SK-N-SH (cell line): ENCODE results near the gene CCDC141. TPM values are rescaled to one million over a fixed set of nuclear protein-coding genes. Genes with fewer than 3 reads are reported as not detected.

Experiments
- CTCF ChIA-PET: fragments of 300-600, 350-600 bp; formaldehyde crosslinking; extraction: SDS; loops from one replicate; lab custom pipeline; 2021; lab: Yijun Ruan, JAX
- POLR2A ChIA-PET: fragments of 350-600 bp; sonication (Branson Sonifier 250); formaldehyde crosslinking; extraction: SDS; loops from one replicate; lab custom pipeline; 2020; ENCODE audit warnings: antibody characterized with exemption, inconsistent platforms; lab: Yijun Ruan, JAX
- DNase-seq: peaks from one replicate; pipeline ENCODE4 v3.0.0; 2012
- H2AFZ ChIP-seq: fragments of 200-600 bp; sonication (generic); 2 replicates; pipeline ENCODE4 v1.8.1; 2016; ENCODE audit warnings: antibody characterized with exemption, mild to moderate bottlenecking, low read depth
- H3F3A ChIP-seq: fragments of 200-600 bp; sonication (generic); replicated peaks from 2 replicates; pipeline ENCODE3; 2016; ENCODE audit warnings: antibody characterized with exemption, mild to moderate bottlenecking; ENCODE audit not compliant: insufficient read depth
- H3K27ac ChIP-seq, 2 experiments: fragments of 200-500 bp in 1 of 2; fragments of 200-600 bp in 1 of 2; sonication (Bioruptor generic) in 1 of 2; sonication (generic), shearing (Covaris generic) in 1 of 2; 2 replicates each; pipeline versions ENCODE4 v1.5.1 to v1.6.1; 2014 to 2016; ENCODE audit warnings: low read depth in 2 of 2, inconsistent platforms in 1 of 2, low read length in 1 of 2, mild to moderate bottlenecking in 1 of 2, mixed read lengths in 1 of 2
- H3K27me3 ChIP-seq: fragments of 200-600 bp; sonication (generic), shearing (Covaris generic); 2 replicates; pipeline ENCODE4 v1.6.1; 2016; ENCODE audit warnings: mixed run types; ENCODE audit not compliant: insufficient read depth
- H3K36me3 ChIP-seq, 2 experiments: fragments of 200-500 bp in 1 of 2; fragments of 200-600 bp in 1 of 2; sonication (Bioruptor generic) in 1 of 2; sonication (generic) in 1 of 2; replicated peaks in 1 of 2; 2 replicates each; pipeline versions ENCODE3 to v1.5.1; 2014 to 2016; ENCODE audit warnings: low read length in 1 of 2, mild to moderate bottlenecking in 1 of 2; ENCODE audit not compliant: insufficient read depth in 2 of 2, control insufficient read depth in 1 of 2
- H3K4me1 ChIP-seq, 2 experiments: fragments of 200-500 bp in 1 of 2; fragments of 200-600 bp in 1 of 2; sonication (Bioruptor generic) in 1 of 2; sonication (generic), shearing (Covaris generic) in 1 of 2; 2 replicates each; pipeline versions ENCODE4 v1.5.1 to v1.6.1; 2014 to 2016; ENCODE audit warnings: low read depth in 1 of 2, low read length in 1 of 2, mixed run types in 1 of 2; ENCODE audit not compliant: insufficient read depth in 2 of 2, control insufficient read depth in 1 of 2
- H3K4me2 ChIP-seq: fragments of 200-600 bp; sonication (generic), shearing (Covaris generic); 2 replicates; pipeline ENCODE4 v1.6.1; 2017; ENCODE audit warnings: mixed run types
- H3K4me3 ChIP-seq, 2 experiments: fragments of 200-500 bp in 1 of 2; fragments of 200-600 bp in 1 of 2; sonication (Bioruptor generic) in 1 of 2; sonication (generic), shearing (Covaris generic) in 1 of 2; 2 replicates each; pipeline versions ENCODE4 v1.5.1 to v1.8.1; 2014 to 2016; ENCODE audit warnings: low read depth in 2 of 2, inconsistent platforms in 1 of 2, low read length in 1 of 2, mild to moderate bottlenecking in 1 of 2, mixed read lengths in 1 of 2, moderate library complexity in 1 of 2
- H3K79me2 ChIP-seq: fragments of 200-600 bp; sonication (generic); 2 replicates; pipeline ENCODE4 v1.8.1; 2017; ENCODE audit warnings: mild to moderate bottlenecking; ENCODE audit not compliant: insufficient read depth
- H3K9ac ChIP-seq: fragments of 200-600 bp; sonication (generic); 2 replicates; pipeline ENCODE4 v1.6.1; 2017; ENCODE audit warnings: mixed run types
- H3K9me2 ChIP-seq: fragments of 200-600 bp; sonication (generic); 2 replicates; pipeline ENCODE4 v1.6.1; 2017; ENCODE audit warnings: mixed run types
- H3K9me3 ChIP-seq: fragments of 200-600 bp; sonication (generic); 2 replicates; pipeline ENCODE4 v1.6.1; 2017; ENCODE audit warnings: mixed run types, mild to moderate bottlenecking, moderate library complexity
- H4K20me1 ChIP-seq: fragments of 200-600 bp; sonication (generic); 2 replicates; pipeline ENCODE4 v1.6.1; 2017; ENCODE audit warnings: mild to moderate bottlenecking, mixed run types; ENCODE audit not compliant: insufficient read depth
- CHD2 ChIP-seq: fragments of 150-350 bp; IDR thresholded peaks from 2 replicates; pipeline ENCODE4 v1.6.1; 2018; ENCODE audit warnings: low read length; ENCODE audit not compliant: partially characterized antibody
- CTCF ChIP-seq: fragments of 200-600 bp; sonication (generic); IDR thresholded peaks from 2 replicates; pipeline ENCODE4 v1.6.1; 2017; ENCODE audit warnings: antibody characterized with exemption, mild to moderate bottlenecking, moderate library complexity
- EP300 ChIP-seq, 2 experiments: IDR thresholded peaks; 2 replicates each; pipeline versions ENCODE4 v1.4.0 to v1.6.1; 2012; ENCODE audit warnings: borderline replicate concordance in 1 of 2, low read depth in 1 of 2, low read length in 1 of 2
- FOSL2 ChIP-seq: IDR thresholded peaks from 2 replicates; pipeline ENCODE4 v1.4.0; 2012; ENCODE audit warnings: low read depth, mild to moderate bottlenecking, moderate library complexity, borderline replicate concordance
- FOXJ3 ChIP-seq: sonication (generic); formaldehyde crosslinking; IDR thresholded peaks from 2 replicates; pipeline ENCODE4 v1.5.1; 2020; ENCODE audit warnings: mild to moderate bottlenecking, missing genetic modification reagents
- GABPA ChIP-seq: IDR thresholded peaks from 2 replicates; pipeline ENCODE4 v1.4.0; 2012; ENCODE audit warnings: low read depth, mild to moderate bottlenecking
- NFIC ChIP-seq: IDR thresholded peaks from 2 replicates; pipeline ENCODE4 v1.4.0; 2012; ENCODE audit warnings: borderline replicate concordance
- NRF1 ChIP-seq: IDR thresholded peaks from 2 replicates; pipeline ENCODE4 v1.6.1; 2012; ENCODE audit warnings: low read depth, mild to moderate bottlenecking, low read length
- RCOR1 ChIP-seq: fragments of 150-350 bp; IDR thresholded peaks from 2 replicates; pipeline ENCODE4 v1.6.1; 2017; ENCODE audit warnings: antibody characterized with exemption, low read length
- RXRA ChIP-seq: IDR thresholded peaks from 2 replicates; pipeline ENCODE4 v1.4.0; 2012; ENCODE audit warnings: low read depth, mild to moderate bottlenecking, borderline replicate concordance
- SIN3A ChIP-seq: IDR thresholded peaks from 2 replicates; pipeline ENCODE4 v1.6.1; 2012; ENCODE audit warnings: low read depth, mild to moderate bottlenecking, low read length, moderate library complexity, borderline replicate concordance
- TAF1 ChIP-seq: IDR thresholded peaks from 2 replicates; pipeline ENCODE4 v1.6.1; 2012; ENCODE audit warnings: low read depth, mild to moderate bottlenecking, low read length, moderate library complexity, borderline replicate concordance
- TCF12 ChIP-seq: IDR thresholded peaks from 2 replicates; pipeline ENCODE4 v1.4.0; 2012
- USF1 ChIP-seq: IDR thresholded peaks from 2 replicates; pipeline ENCODE4 v1.4.0; 2012; ENCODE audit warnings: low read depth, borderline replicate concordance
- USF2 ChIP-seq: fragments of 150-350 bp; IDR thresholded peaks from 2 replicates; pipeline ENCODE4 v1.6.1; 2017; ENCODE audit warnings: antibody characterized with exemption, low read length, low read depth, borderline replicate concordance
- WGBS: methylation state at CpG from one replicate; pipeline ENCODE4 v1.1.6; 2017; ENCODE audit warnings: low lambda C conversion rate; 5-methylcytosine and 5-hydroxymethylcytosine counted together
- polyA plus RNA-seq, 3 experiments: library from polyadenylated mRNA; depleted of rRNA; stranded (reverse); fragments of >200 nt; gene quantifications; 2 replicates each; pipeline ENCODE4 v1.2.3, GENCODE V29; 2012

CCDC141 gene
- polyA plus RNA-seq, 1 of the 3 experiments (the other 2 are of a cell fraction) = 0.02 TPM

GRCh38 chr2:178827111-178827510, 222.8 kb downstream of the CCDC141 start:
- Histone ChIP-seq H3K27me3 (no peaks in the 10 kb centered on the region), H3K27ac (no peak overlapping the region), H3F3A (peaks cover 6% of the 10 kb centered on the region), H3K4me3 (no peak overlapping the region), H3K9ac (no peak overlapping the region), H4K20me1 (no peaks in the 10 kb centered on the region), H3K4me1 (peaks cover 0 to 8% of the 10 kb centered on the region in 2 experiments; a peak in 3 of 4 replicates), H2AFZ (no peak overlapping the region), H3K9me2 (no peaks in the 10 kb centered on the region; the same call in 1 of the 2 replicates), H3K79me2 (no peaks in the 10 kb centered on the region), H3K36me3 (no peaks in the 10 kb centered on the region), H3K9me3 (peaks cover 6% of the 10 kb centered on the region; the same call in 1 of the 2 replicates), H3K4me2 (no peak overlapping the region)
- CTCF ChIA-PET = interaction anchor here (1.0 to 1.5 kb wide), 2 partner anchors 23 to 58 kb away, joined by 3 read pairs; no protein-coding TSS in a partner anchor
- no peak for TF ChIP-seq USF2
- TF ChIP-seq CHD2 = no peak
- no peak for TF ChIP-seq FOXJ3
- no peak for TF ChIP-seq EP300 (IDR thresholded peaks at IDR 0.05; ENCODE audit: borderline replicate concordance in 1 of 2, low read depth in 1 of 2, low read length in 1 of 2)
- TF ChIP-seq GABPA = no peak
- TF ChIP-seq USF1 = no peak
- no peak for TF ChIP-seq FOSL2
- no peak for TF ChIP-seq TAF1
- TF ChIP-seq NFIC = no peak
- 33% methylated on average over 1 of the region's 1 CpG for whole genome bisulfite sequencing
- DNase-seq = no peak
- POLR2A ChIA-PET = no interaction called here

- Histone ChIP-seq H3K4me2 (no peak overlapping the region), H3K9ac (no peak overlapping the region), H2AFZ (no peak overlapping the region), H3K27me3 (no peaks in the 10 kb centered on the region), H3K9me3 (peaks cover 6% of the 10 kb centered on the region; the same call in 1 of the 2 replicates), H3K9me2 (no peaks in the 10 kb centered on the region; the same call in 1 of the 2 replicates), H3K27ac (no peak overlapping the region), H4K20me1 (no peaks in the 10 kb centered on the region), H3K4me3 (no peak overlapping the region), H3K79me2 (no peaks in the 10 kb centered on the region), H3K36me3 (no peaks in the 10 kb centered on the region), H3K4me1 (peaks cover 0 to 6% of the 10 kb centered on the region in 2 experiments; a peak in 3 of 4 replicates), H3F3A (peaks cover 11% of the 10 kb centered on the region)
- CTCF ChIA-PET = interaction anchor here (1.1 kb wide), 1 partner anchor 65 kb away, joined by 3 read pairs; no protein-coding TSS in a partner anchor
- DNase-seq = no peak
- TF ChIP-seq SIN3A (no peak), FOXJ3 (no peak), NRF1 (no peak), RXRA (no peak), RCOR1 (no peak), CTCF (no peak), TCF12 (peak; percentile 5; the same call in 1 of the 2 replicates), EP300 (IDR thresholded peaks at IDR 0.05; ENCODE audit: borderline replicate concordance in 1 of 2, low read depth in 1 of 2, low read length in 1 of 2) (peak in 1 of 2 experiments; percentile 14; a peak in 1 of 4 replicates), FOSL2 (peak; percentile 20; the same call in 1 of the 2 replicates)
- POLR2A ChIA-PET = no interaction called here
- WGBS = 0% methylated on average over 1 of the region's 1 CpG
Observed at GRCh38 chr2:178825183-178825582, 224.8 kb downstream of the CCDC141 start.
